GM12874 (cell line): ENCODE data around the gene CH25H.

Experiments
- CTCF ChIP-seq: IDR thresholded peaks from 2 replicates; pipeline ENCODE4 v1.5.1; 2011; ENCODE audit warnings: low read depth, mild to moderate bottlenecking, control low read depth, low read length, moderate library complexity; ENCODE audit not compliant: insufficient read depth

Gene CH25H

GRCh38 chr10:89164920-89165319, 42.2 kb downstream of the CH25H start:
- TF ChIP-seq CTCF: no peak

- no peak for TF ChIP-seq CTCF
Observed at GRCh38 chr10:89164080-89164479, 43.0 kb downstream of the CH25H start.

GRCh38 chr10:89163265-89163995, 43.7 kb downstream of the CH25H start:
- no peak for TF ChIP-seq CTCF

GRCh38 chr10:89162596-89162995, 44.5 kb downstream of the CH25H start:
- TF ChIP-seq CTCF: no peak

GRCh38 chr10:89160339-89160738, 46.8 kb downstream of the CH25H start:
- TF ChIP-seq CTCF: no peak

GRCh38 chr10:89159761-89160160, 47.4 kb downstream of the CH25H start:
- no peak for TF ChIP-seq CTCF

- TF ChIP-seq CTCF: no peak
Observed at GRCh38 chr10:89159316-89159715, 47.8 kb downstream of the CH25H start.
